ENCODE measurements around the gene PCDHA2. TPM values are rescaled to one million over a fixed set of nuclear protein-coding genes. Genes with fewer than 3 reads are reported as not detected.
"Not testable (repeated sequence)": the region's sequence is repeated elsewhere in the genome, so short reads cannot be mapped to it uniquely, and the experiment has no call there.

Gene PCDHA2
- total RNA-seq = not detected
- long read RNA-seq = 0 reads

- ATAC-seq (ENCODE audit: poor library complexity) (no peak), DNase-seq (no peak)
- intact Hi-C loops (cut with DNase I) = no loop called here
These were observed at the start of gene PCDHA2 for GRCh38 chr5:140794595-140795258. Gene PCDHA2 (plus strand): TSS chr5:140794852.

- intact Hi-C loops (cut with DNase I) = no loop called here
- no peak for ATAC-seq (ENCODE audit: poor library complexity)
- DNase-seq = no peak
These were observed 41.1 kb upstream of the PCDHA2 start for GRCh38 chr5:140753561-140753960.

GRCh38 chr5:140764177-140764973 is 30.3 kb upstream of the PCDHA2 start:
- intact Hi-C loops (cut with DNase I) = no loop called here
- ATAC-seq (ENCODE audit: poor library complexity) (no peak), DNase-seq (no peak)

DNA sequence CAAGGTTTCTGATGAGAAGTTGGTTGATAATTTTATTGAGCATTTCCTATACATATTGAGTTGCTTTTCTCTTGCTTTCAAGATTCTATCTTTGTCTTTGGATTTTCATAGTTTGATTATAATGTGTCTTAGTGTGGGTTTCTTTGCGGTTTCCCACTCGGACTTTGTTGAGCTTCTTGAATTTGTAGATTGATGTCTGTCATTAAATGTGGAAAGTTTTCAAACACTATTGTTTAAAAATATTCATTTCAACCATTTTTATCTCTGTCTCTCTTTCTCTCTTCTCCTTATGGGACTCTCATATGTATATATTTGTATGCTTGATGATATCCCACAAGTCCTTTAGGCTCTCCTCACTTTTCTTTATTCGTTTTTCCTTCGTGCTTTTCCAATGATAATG is 27.2 kb upstream of the PCDHA2 start:
- DNase-seq = no peak
- intact Hi-C loops (cut with DNase I) = no loop called here

GRCh38 chr5:140780512-140780911 is 14.1 kb upstream of the PCDHA2 start:
- no peak for ATAC-seq (ENCODE audit: poor library complexity)
- intact Hi-C loops (cut with DNase I) = no loop called here
- no peak for DNase-seq

More for the DNA sequence above, 27.2 kb upstream of the PCDHA2 start:
- ATAC-seq (ENCODE audit: poor library complexity) = no peak

DNA sequence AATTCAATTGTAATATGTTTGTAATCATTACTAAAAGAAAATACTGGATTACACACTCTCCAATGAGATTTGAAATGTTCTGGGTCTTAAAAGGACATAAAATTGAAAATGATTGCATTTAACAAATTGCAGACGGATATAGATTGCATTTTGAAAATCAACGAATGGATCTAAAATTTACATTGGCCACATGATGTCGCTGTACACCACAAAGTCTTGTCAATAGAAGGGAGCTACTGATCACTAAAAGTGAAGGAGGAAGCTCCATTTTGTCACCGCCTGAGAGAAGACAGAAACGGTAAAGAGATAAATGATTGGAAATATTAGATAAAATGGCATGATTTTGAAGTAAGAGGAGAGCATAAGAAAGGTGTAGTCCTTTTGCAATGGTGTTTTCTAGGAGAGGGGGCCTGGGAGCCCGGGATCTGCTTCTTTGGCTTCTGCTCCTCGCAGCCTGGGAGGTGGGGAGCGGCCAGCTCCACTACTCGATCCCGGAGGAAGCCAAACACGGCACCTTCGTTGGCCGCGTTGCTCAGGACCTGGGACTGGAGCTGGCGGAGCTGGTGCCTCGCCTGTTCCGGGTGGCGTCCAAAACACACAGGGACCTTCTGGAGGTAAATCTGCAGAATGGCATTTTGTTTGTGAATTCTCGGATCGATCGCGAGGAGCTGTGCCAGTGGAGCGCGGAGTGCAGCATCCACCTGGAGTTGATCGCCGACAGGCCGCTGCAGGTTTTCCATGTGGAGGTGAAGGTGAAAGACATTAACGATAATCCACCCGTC is 8.6 kb upstream of the PCDHA2 start, which contains the start of gene PCDHA1:
Gene PCDHA1, plus strand, starts transcription at position 236 of the 782 bp plus-strand sequence.
- DNase-seq (no peak), ATAC-seq (ENCODE audit: poor library complexity) (no peak)
- intact Hi-C loops (cut with DNase I) = no loop called here

DNA sequence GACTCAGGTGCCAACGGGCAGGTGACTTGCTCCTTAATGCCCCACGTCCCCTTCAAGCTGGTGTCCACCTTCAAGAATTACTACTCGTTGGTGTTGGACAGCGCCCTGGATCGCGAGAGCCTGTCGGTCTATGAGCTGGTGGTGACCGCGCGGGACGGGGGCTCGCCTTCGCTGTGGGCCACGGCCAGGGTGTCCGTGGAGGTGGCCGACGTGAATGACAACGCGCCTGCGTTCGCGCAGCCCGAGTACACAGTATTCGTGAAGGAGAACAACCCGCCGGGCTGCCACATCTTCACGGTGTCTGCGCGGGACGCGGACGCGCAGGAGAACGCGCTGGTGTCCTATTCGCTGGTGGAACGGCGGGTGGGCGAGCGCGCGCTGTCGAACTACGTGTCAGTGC is 7.2 kb upstream of the PCDHA2 start:
- ATAC-seq (ENCODE audit: poor library complexity); intact Hi-C loops (cut with DNase I); DNase-seq: not testable (repeated sequence)

DNA sequence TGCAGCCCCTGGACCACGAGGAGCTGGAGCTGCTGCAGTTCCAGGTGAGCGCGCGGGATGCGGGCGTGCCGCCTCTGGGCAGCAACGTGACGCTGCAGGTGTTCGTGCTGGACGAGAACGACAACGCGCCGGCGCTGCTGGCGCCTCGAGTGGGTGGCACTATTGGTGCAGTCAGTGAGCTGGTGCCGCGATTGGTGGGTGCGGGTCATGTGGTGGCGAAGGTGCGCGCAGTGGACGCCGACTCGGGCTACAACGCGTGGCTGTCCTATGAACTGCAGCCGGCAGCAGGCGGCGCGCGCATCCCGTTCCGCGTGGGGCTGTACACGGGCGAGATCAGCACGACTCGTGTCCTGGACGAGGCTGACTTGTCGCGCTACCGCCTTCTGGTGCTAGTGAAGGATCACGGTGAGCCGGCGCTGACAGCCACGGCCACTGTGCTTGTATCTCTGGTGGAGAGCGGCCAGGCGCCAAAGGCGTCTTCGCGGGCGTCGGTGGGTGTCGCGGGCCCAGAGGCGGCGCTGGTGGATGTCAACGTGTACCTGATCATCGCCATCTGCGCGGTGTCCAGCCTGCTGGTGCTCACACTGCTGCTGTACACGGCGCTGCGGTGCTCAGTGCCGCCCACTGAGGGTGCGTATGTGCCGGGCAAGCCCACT is 6.7 kb upstream of the PCDHA2 start:
- ATAC-seq (ENCODE audit: poor library complexity); intact Hi-C loops (cut with DNase I): not testable (repeated sequence)

GRCh38 chr5:140791089-140791488 is 3.6 kb upstream of the PCDHA2 start:
- intact Hi-C loops (cut with DNase I) = no loop called here

More for the DNA sequence above, 6.7 kb upstream of the PCDHA2 start:
- not testable (repeated sequence) for DNase-seq

DNA sequence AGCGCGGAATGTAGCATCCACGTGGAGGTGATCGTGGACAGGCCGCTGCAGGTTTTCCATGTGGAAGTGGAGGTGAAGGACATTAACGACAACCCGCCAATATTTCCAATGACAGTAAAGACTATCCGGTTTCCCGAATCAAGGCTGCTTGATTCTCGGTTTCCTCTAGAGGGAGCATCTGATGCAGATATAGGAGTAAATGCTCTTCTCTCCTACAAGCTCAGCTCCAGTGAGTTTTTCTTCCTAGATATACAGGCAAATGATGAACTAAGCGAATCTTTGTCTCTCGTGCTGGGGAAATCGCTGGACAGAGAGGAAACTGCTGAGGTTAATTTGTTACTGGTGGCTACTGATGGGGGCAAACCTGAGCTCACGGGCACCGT is 598 bp downstream of the PCDHA2 start:
- DNase-seq = no peak
- ATAC-seq (ENCODE audit: poor library complexity) = no peak
- intact Hi-C loops (cut with DNase I) = no loop called here

More at GRCh38 chr5:140791089-140791488, 3.6 kb upstream of the PCDHA2 start:
- DNase-seq (no peak), ATAC-seq (ENCODE audit: poor library complexity) (no peak)

GRCh38 chr5:140796072-140796717 is 1.5 kb downstream of the PCDHA2 start:
- ATAC-seq (ENCODE audit: poor library complexity); intact Hi-C loops (cut with DNase I): not testable (repeated sequence)
- peak; percentile 39 for DNase-seq

- DNase-seq = peak; percentile 34
- no peak for ATAC-seq (ENCODE audit: poor library complexity)
- intact Hi-C loops (cut with DNase I) = no loop called here
These were observed 2.1 kb downstream of the PCDHA2 start for GRCh38 chr5:140796718-140797095.

- ATAC-seq (ENCODE audit: poor library complexity) (no peak), DNase-seq (no peak)
- intact Hi-C loops (cut with DNase I) = no loop called here
These were observed 6.3 kb downstream of the PCDHA2 start, which contains the start of gene PCDHA3 for GRCh38 chr5:140800816-140801493. Gene PCDHA3 (plus strand): TSS chr5:140801057.

DNA sequence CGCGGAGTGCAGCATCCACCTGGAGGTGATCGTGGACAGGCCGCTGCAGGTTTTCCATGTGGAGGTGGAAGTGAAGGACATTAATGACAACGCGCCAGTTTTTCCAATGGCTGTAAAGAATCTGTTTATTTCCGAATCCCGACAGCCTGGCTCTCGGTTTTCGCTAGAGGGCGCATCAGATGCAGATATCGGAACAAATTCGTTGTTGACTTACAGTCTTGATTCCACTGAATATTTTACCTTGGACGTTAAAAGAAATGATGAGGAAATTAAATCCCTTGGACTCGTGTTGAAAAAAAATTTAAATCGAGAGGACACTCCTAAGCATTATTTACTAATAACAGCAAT is 6.8 kb downstream of the PCDHA2 start:
- intact Hi-C loops (cut with DNase I) = no loop called here
- ATAC-seq (ENCODE audit: poor library complexity) (no peak), DNase-seq (no peak)

- DNase-seq; ATAC-seq (ENCODE audit: poor library complexity); intact Hi-C loops (cut with DNase I): not testable (repeated sequence)
These were observed 7.7 kb downstream of the PCDHA2 start for GRCh38 chr5:140802381-140802780.

GRCh38 chr5:140802781-140803271 is 8.2 kb downstream of the PCDHA2 start:
- intact Hi-C loops (cut with DNase I) = no loop called here
- ATAC-seq (ENCODE audit: poor library complexity) = no peak
- DNase-seq = peak; percentile 38

All from Right ventricle myocardium superior (tissue), 1 donor.